Measurements from ENCODE around the gene DLG2. TPM values are rescaled to one million over a fixed set of nuclear protein-coding genes. Genes with fewer than 3 reads are reported as not detected.

The DLG2 gene
- total and polyA plus RNA-seq, 7 donors, result 0.60 to 25.8 (median 9.7) TPM; not detected in 1

DNA sequence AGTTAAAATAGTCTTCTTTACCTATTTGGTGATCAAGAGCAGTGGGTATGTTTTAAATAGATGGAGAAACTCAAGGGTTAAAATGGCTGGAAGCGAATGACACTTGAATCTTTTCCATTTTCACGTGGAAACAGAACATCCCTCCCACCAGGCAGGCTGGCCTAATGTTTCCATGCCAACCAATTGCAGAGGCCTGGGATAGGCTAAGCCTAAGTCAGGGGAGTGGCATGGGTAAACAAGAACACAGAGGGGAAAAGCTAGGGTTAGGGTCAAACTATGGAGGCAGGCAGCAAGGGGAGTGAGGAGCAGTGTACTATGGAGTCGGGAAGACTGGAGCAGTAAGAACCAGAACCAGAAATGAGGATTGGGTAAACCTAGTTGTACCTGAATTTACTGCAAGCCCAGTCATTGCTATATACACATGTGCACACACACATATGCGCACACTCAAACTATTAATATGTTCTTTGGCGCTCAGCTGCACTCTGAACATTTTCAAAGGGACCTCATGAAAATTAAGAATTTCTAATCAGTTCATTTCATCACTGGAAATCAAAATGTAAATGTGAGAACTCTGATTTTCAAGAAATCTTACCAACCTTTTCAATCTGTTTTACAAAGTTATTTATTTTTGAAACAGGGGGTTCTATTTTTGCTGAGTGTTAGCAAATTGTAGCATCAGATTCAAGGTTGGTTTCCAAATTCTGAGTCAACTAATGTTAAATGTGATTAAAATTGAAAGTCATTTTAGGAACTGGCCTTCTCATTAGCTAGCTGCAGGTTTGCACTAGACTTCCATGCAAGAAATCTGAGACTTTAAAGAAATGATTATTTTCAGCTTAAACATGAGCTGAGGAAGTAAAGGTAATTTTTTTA, 2014.0 kb downstream of the DLG2 start:
- Histone ChIP-seq H3K27me3 (no peaks in the 10 kb centered on the region), H3K9me3 (no peaks in the 10 kb centered on the region), H3K36me3 (no peaks in the 10 kb centered on the region), H3K4me3 (no peak overlapping the region), H3K4me1 (no peaks in the 10 kb centered on the region), H3K27ac (no peak overlapping the region)
- no peak for TF ChIP-seq CTCF (IDR thresholded peaks at IDR 0.05)
- TF ChIP-seq POLR2AphosphoS5 (IDR thresholded peaks at IDR 0.05), result no peak
- TF ChIP-seq POLR2A (IDR thresholded peaks at IDR 0.05), result no peak
- TF ChIP-seq EP300 (IDR thresholded peaks at IDR 0.05), result no peak
- no peak for DNase-seq
- intact Hi-C loops (cut with DNase I), result no loop called here
- 53 to 56% methylated on average over 5 of the region's 5 CpGs for WGBS, 2 donors

- no peak for TF ChIP-seq EP300 (IDR thresholded peaks at IDR 0.05)
- no peak for TF ChIP-seq CTCF (IDR thresholded peaks at IDR 0.05)
- TF ChIP-seq POLR2A (IDR thresholded peaks at IDR 0.05), result no peak
- no peak for TF ChIP-seq POLR2AphosphoS5 (IDR thresholded peaks at IDR 0.05)
- Histone ChIP-seq H3K9me3 (no peaks in the 10 kb centered on the region), H3K36me3 (no peaks in the 10 kb centered on the region), H3K27me3 (no peaks in the 10 kb centered on the region), H3K4me1 (no peaks in the 10 kb centered on the region), H3K4me3 (no peak overlapping the region), H3K27ac (no peak overlapping the region)
- 53 to 72% methylated on average over 3 of the region's 3 CpGs for WGBS, 2 donors
- no peak for DNase-seq
- intact Hi-C loops (cut with DNase I), result no loop called here
Measured at GRCh38 chr11:83611600-83611999, 2015.5 kb downstream of the DLG2 start.

DNA sequence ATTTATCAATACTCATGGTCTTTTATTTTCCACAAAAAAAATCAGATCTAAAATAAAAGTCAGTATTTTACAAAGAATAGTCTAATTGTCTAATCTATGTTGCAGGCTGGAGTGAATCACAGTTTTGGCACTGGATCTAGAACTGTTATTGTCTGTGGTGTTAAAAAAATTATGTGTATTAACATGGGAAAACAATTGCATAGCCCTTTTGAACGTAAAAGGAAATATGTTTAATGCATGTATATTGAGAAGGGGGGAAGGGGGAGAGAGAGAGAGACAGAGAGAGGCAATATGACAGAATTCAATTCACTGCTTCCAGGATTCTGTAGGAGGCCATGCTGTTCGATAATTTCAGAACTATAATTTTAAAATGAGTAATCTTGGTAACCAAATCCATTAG, 2016.1 kb downstream of the DLG2 start:
- H3K27ac ChIP-seq, result no peak overlapping the region

DNA sequence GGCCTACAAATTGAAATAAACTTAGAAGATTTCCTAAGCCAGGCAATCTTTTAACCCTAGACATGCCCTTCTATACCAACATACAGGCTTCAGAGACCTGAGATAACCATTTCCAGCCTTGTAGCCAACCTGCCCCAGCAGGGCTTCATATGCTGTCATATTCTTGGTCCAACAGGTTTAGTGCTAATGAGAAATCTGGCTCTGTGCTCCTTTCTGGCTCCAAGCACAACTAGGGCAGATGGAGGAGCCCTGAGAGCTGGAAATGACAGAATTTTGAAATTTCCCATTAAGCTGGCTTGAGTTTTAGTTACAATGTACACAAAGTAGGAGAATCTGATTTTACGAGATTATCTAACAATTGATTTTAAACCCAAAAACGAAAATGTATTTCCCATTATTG, 2018.0 kb downstream of the DLG2 start:
- no peak for DNase-seq
- no peaks in the 10 kb centered on the region for H3K27me3 ChIP-seq
- H3K27ac ChIP-seq, result no peak overlapping the region
- TF ChIP-seq POLR2AphosphoS5 (IDR thresholded peaks at IDR 0.05), result no peak
- H3K36me3 ChIP-seq, result no peaks in the 10 kb centered on the region
- 74 to 82% methylated on average over 2 of the region's 2 CpGs for WGBS, 2 donors
- no peaks in the 10 kb centered on the region for H3K9me3 ChIP-seq
- H3K4me3 ChIP-seq, result no peak overlapping the region
- no peaks in the 10 kb centered on the region for H3K4me1 ChIP-seq
- intact Hi-C loops (cut with DNase I), result no loop called here

More for the DNA sequence above, 2016.1 kb downstream of the DLG2 start:
- no peaks in the 10 kb centered on the region for H3K9me3 ChIP-seq
- TF ChIP-seq CTCF (IDR thresholded peaks at IDR 0.05) (no peak), POLR2A (IDR thresholded peaks at IDR 0.05) (no peak), POLR2AphosphoS5 (IDR thresholded peaks at IDR 0.05) (no peak), EP300 (IDR thresholded peaks at IDR 0.05) (no peak)
- H3K27me3 ChIP-seq, result no peaks in the 10 kb centered on the region
- no peaks in the 10 kb centered on the region for H3K36me3 ChIP-seq
- intact Hi-C loops (cut with DNase I), result no loop called here
- H3K4me3 ChIP-seq, result no peak overlapping the region
- DNase-seq, result no peak
- 60 to 66% methylated on average over 2 of the region's 2 CpGs for WGBS, 2 donors
- H3K4me1 ChIP-seq, result no peaks in the 10 kb centered on the region

DNA sequence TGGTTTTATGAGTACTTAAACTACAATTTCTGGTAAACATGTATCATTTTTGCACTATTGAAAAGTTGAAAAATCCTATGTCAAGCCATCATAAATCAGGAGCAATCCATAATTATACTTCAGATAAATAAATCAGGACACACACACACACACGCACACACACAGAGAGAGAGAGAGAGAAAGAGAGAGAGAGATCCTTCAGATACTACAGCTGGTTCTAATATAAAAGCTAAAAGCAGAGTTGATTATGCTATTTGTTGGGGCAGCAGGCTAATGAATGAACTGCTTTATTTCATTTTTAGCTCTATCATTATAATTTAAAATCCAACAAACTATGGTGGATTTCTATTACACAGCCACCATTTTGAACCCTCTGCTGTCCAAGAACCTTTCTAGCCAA, 2018.6 kb downstream of the DLG2 start:
- Histone ChIP-seq H3K27ac (no peak overlapping the region), H3K9me3 (no peaks in the 10 kb centered on the region), H3K4me3 (no peak overlapping the region), H3K36me3 (no peaks in the 10 kb centered on the region), H3K27me3 (no peaks in the 10 kb centered on the region), H3K4me1 (no peaks in the 10 kb centered on the region)
- WGBS, 2 donors, result 73 to 91% methylated on average over 1 of the region's 1 CpG
- intact Hi-C loops (cut with DNase I), result no loop called here
- no peak for TF ChIP-seq EP300 (IDR thresholded peaks at IDR 0.05)
- TF ChIP-seq POLR2A (IDR thresholded peaks at IDR 0.05), result no peak
- TF ChIP-seq POLR2AphosphoS5 (IDR thresholded peaks at IDR 0.05), result no peak
- no peak for DNase-seq

All from sigmoid colon (tissue), 7 donors.